Heart right ventricle (tissue), 16 donors: ENCODE results near the gene ADSS1. TPM values are rescaled to one million over a fixed set of nuclear protein-coding genes. Genes with fewer than 3 reads are reported as not detected.

Experiments used
- ATAC-seq, 8 donors: fragments of 200-7000 bp; cut with Tn5 transposase; one replicate each; pipeline ENCODE4 v1.9.1; 2020; ENCODE audit warnings: mild to moderate bottlenecking in 8 of 8, moderate library complexity in 8 of 8, moderate number of reproducible peaks in 1 of 8
- DNase-seq, 2 donors: peaks; one replicate each; pipeline ENCODE4 v3.0.0-alpha.2; 2020
- H3K27ac ChIP-seq, 10 donors: fragments of 200-600 bp; sonication (generic) in 2 of 10; one replicate each; pipeline versions ENCODE4 v1.5.0 to v1.8.0; 2020 to 2022; ENCODE audit warnings: mild to moderate bottlenecking in 3 of 10
- H3K27me3 ChIP-seq, 7 donors: fragments of 200-600 bp; one replicate each; pipeline ENCODE4 v1.8.0; 2021 to 2022; ENCODE audit warnings: mild to moderate bottlenecking in 2 of 7
- H3K36me3 ChIP-seq, 9 donors: fragments of 200-600 bp; sonication (generic) in 1 of 9; one replicate each; pipeline versions ENCODE4 v1.5.0 to v1.8.0; 2020 to 2022; ENCODE audit warnings: mild to moderate bottlenecking in 2 of 9
- H3K4me1 ChIP-seq, 9 donors: fragments of 200-600 bp; sonication (generic) in 1 of 9; one replicate each; pipeline versions ENCODE4 v1.5.0 to v1.8.0; 2020 to 2022; ENCODE audit warnings: mild to moderate bottlenecking in 4 of 9
- H3K4me3 ChIP-seq, 10 donors: fragments of 200-600 bp; sonication (generic) in 2 of 10; one replicate each; pipeline versions ENCODE4 v1.5.0 to v1.8.0; 2020 to 2022; ENCODE audit warnings: mild to moderate bottlenecking in 7 of 10, moderate library complexity in 2 of 10
- H3K9me3 ChIP-seq, 11 donors: fragments of 200-600 bp in 10 of 11; sonication (generic) in 2 of 11; one replicate each; pipeline versions ENCODE4 v1.5.0 to v1.8.0; 2013 to 2022; ENCODE audit warnings: mild to moderate bottlenecking in 2 of 11, control low read depth in 1 of 11, moderate library complexity in 1 of 11
- WGBS, 2 donors: extraction: QIAGEN DNeasy Blood & Tissue Kit; methylation state at CpG; one replicate each; pipeline ENCODE4 v1.1.7; 2013; ENCODE audit warnings: inconsistent platforms in 1 of 2; 5-methylcytosine and 5-hydroxymethylcytosine counted together
- intact Hi-C, 10 donors: fragments of 100-400 bp; cut with DNase I; formaldehyde crosslinking; loops; one replicate each; pipeline versions ENCODE4 v1.11.1 to v1.14.2; 2022
- polyA plus RNA-seq, 2 donors: library from polyadenylated mRNA; stranded (reverse); fragments of 200-250 nt; gene quantifications; one replicate each; pipeline ENCODE4 v1.2.3, GENCODE V29; 2013
- total RNA-seq, 10 donors: library from RNA; stranded (reverse); fragmentation: NEBNext Ultra II Directional in 3 of 10; extraction: Animal tissue kit (Norgen Biotek cat#: 25700) in 3 of 10; gene quantifications; one replicate each; pipeline versions ENCODE4 v1.2.1 to v1.2.4, GENCODE V29; 2021 to 2023
- TF ChIP-seq, protein P1 (sequence below), 9 donors: fragments of 200-600 bp; sonication (generic) in 2 of 9; IDR thresholded peaks; one replicate each; pipeline versions ENCODE4 v1.5.0 to v1.8.0; 2021 to 2022; ENCODE audit warnings: antibody characterized with exemption in 9 of 9, mild to moderate bottlenecking in 5 of 9, moderate library complexity in 1 of 9
- donor health status: Arrhythmogenic right ventricular cardiomyopathy.
- donor health status: ischemic (EF 13 %, LVEDD 7.1; RV severe dilation, severe dysfunction).
- donor health status: healthy with polysubstance abuse.
- donor health status: DM: no; HTN: yes; CAD: no.
- donor health status: DM: no; HTN: no; CAD: no.
- donor health status: ischemic (EF 25% LVEDD 6.9; RV normal size, moderate dysfunction).
- donor health status: ischemic (EF 25% LVEDD 5.7; RV mildly dilated, moderate dysfunction).
- donor health status: healthy.
- donor health status: DM: yes; HTN: yes; CAD: no.
- donor health status: Ischemic cardiomyopathy.
- donor health status: ischemic (EF 35%, LVEDD 5.7; RV mildly dilated, moderate dysfunction).
- donor health status: nonischemic (EF 11% LVEDD 7.7; RV severe dilation, severe dysfunction).
- donor health status: DM: yes; HTN: yes; CAD: no.
- donor health status: PGD.
- donor health status: ischemic (EF 29% LVEDD 5.4; RV normal size, mild dysfunction).
- donor health status: nonischemic (EF 23%, LVEDD 6.1; RV moderate dilation, normal function).

ADSS1 gene
- total and polyA plus RNA-seq, 12 donors = 74.6 to 295 (median 195) TPM

DNA sequence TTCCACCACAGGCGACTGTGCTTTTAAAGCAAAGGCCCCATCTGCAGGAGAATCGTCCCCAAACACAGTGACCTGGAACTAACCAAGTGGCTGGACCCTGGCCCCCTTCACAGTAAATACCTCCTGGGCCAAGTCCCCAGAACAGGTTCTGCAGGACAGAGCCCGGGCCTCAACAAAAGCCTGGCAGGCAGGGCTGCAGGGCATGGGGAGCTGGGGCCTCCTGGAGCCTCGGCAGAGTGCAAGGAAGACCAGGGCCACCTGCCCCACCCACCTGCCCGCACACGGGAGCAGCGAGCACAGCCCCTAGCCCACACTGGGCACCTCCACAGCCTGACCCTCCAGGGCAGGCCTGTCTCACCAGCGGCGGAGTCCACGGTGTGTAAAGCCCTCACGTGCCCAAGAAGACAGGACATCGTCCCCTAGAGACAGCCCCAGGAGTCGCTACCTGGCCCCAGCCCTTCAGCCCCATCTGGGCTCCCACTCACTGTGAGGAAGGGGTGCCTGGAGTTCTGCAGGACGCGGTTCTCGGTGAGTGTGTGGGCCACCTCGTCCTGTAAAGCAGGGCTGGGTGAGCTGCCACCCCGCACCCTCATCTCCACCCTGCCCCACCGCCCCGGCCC lies 50.5 kb downstream of the ADSS1 start:
- intact Hi-C loops = no loop called here
- no peaks in the 10 kb centered on the region for H3K27me3 ChIP-seq
- H3K4me1 ChIP-seq = no peaks in the 10 kb centered on the region
- ATAC-seq (no peak), DNase-seq (no peak)
- peaks cover 0 to 8% (median 0%) of the 10 kb centered on the region in 11 donors for H3K9me3 ChIP-seq
- H3K27ac ChIP-seq = no peak overlapping the region
- peaks cover 0 to 88% (median 56%) of the 10 kb centered on the region in 9 donors for H3K36me3 ChIP-seq
- H3K4me3 ChIP-seq = no peak overlapping the region
- TF ChIP-seq, protein P1, sequence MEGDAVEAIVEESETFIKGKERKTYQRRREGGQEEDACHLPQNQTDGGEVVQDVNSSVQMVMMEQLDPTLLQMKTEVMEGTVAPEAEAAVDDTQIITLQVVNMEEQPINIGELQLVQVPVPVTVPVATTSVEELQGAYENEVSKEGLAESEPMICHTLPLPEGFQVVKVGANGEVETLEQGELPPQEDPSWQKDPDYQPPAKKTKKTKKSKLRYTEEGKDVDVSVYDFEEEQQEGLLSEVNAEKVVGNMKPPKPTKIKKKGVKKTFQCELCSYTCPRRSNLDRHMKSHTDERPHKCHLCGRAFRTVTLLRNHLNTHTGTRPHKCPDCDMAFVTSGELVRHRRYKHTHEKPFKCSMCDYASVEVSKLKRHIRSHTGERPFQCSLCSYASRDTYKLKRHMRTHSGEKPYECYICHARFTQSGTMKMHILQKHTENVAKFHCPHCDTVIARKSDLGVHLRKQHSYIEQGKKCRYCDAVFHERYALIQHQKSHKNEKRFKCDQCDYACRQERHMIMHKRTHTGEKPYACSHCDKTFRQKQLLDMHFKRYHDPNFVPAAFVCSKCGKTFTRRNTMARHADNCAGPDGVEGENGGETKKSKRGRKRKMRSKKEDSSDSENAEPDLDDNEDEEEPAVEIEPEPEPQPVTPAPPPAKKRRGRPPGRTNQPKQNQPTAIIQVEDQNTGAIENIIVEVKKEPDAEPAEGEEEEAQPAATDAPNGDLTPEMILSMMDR (IDR thresholded peaks at IDR 0.05) = no peak
- 88 to 89% methylated on average over 20 of the region's 20 CpGs for WGBS, 2 donors

DNA sequence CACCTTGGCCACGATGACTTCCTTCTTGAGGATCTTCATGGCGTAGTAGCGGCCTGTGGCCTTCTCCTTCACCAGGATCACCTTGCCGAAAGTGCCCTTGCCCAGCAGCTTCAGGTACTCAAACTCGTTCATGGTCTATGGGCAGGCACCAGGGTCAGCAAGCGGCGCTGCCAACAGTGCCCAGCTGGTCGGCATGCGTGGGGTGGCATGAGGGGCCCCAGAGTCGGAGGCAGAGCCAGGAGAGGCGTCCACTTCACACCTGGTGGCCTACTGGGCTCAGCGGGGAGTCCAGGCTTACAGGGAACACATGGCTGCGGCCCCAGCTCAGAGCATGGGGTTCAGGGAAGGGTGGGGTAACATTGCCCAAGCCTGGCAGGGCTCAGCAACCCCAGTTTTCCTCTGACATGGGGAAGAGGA lies 51.1 kb downstream of the ADSS1 start:
- intact Hi-C loops = no loop called here
- 89 to 94% methylated on average over 13 of the region's 13 CpGs for WGBS, 2 donors
- TF ChIP-seq, protein P1 (IDR thresholded peaks at IDR 0.05) = no peak
- Histone ChIP-seq H3K4me3 (no peak overlapping the region), H3K9me3 (peaks cover 0 to 8% (median 0%) of the 10 kb centered on the region in 11 donors), H3K36me3 (peaks cover 0 to 88% (median 56%) of the 10 kb centered on the region in 9 donors), H3K27me3 (no peaks in the 10 kb centered on the region), H3K4me1 (no peaks in the 10 kb centered on the region), H3K27ac (no peak overlapping the region)
- ATAC-seq (no peak), DNase-seq (no peak)

DNA sequence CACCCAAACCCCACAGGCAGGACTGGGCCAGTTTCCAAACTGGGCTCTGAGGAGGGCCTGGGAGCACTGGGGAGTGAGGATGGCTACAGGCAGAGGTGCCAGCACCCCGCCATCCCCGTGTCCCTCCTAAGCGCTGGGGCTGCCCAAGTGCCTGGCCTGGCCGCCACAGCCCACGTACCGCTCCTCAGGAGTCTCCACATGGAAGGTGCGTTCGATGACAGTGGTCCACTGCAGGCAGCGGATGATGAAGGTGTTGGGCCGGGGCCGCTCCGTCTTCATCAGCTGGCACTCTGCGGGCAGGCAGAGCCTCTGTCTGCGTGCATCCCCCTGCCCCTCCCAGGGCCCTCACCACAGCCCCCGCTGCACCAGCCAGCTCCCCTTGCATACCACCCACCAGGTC lies 52.5 kb downstream of the ADSS1 start:
- ATAC-seq = no peak
- no peak for DNase-seq
- Histone ChIP-seq H3K9me3 (peaks cover 0 to under 1% (median 0%) of the 10 kb centered on the region in 11 donors), H3K27ac (no peak overlapping the region), H3K4me3 (no peak overlapping the region), H3K36me3 (peaks cover 0 to 87% (median 42%) of the 10 kb centered on the region in 9 donors), H3K4me1 (no peaks in the 10 kb centered on the region), H3K27me3 (no peaks in the 10 kb centered on the region)
- intact Hi-C loops = no loop called here
- TF ChIP-seq, protein P1 (IDR thresholded peaks at IDR 0.05) = no peak
- WGBS, 2 donors = 98% methylated on average over 11 to 15 of the region's 15 CpGs

DNA sequence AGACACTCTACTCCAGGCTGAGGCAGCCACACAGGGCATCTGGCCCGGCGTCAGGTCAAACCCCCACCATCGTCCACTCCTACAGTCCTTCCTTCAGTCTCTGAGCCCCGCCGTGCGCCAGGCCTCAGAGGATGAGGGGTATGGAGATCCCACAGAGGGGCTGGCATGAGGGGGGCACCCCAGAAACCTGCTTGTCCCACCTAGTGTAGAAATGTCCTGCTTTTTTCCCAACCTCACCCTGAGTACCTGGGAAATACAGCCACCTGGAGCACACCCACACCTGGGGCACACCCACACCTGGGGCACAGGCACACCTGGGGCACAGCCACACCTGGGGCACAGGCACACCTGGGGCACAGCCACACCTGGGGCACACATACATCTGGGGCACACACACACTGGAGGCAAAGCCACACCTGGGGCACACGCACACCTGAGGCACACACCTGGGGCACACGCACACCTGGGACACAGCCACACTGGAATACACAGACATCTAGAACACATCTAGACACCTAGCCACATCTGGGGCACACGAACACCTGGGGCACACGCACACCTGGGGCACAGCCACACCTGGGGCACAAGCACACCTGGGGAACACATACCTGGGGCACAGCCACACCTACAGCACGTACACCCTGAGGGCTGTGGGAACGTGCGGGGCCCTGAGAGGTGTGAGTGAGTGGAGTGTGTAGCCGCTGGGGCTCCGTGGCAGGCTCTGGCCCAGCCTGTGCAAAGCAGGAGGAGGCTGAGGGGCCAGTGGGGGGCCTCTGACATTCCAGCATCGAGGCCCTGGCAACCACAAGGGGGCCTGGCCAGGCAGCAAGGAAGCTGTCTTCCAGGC lies 53.2 kb downstream of the ADSS1 start:
- Histone ChIP-seq H3K36me3 (peaks cover 0 to 85% (median 35%) of the 10 kb centered on the region in 9 donors), H3K27ac (no peak overlapping the region), H3K9me3 (no peaks in the 10 kb centered on the region), H3K4me1 (no peaks in the 10 kb centered on the region), H3K4me3 (no peak overlapping the region), H3K27me3 (no peaks in the 10 kb centered on the region)
- TF ChIP-seq, protein P1 (IDR thresholded peaks at IDR 0.05) = no peak
- DNase-seq (no peak), ATAC-seq (no peak)
- intact Hi-C loops = no loop called here
- WGBS, 2 donors = 82 to 88% methylated on average over 16 of the region's 16 CpGs
